Ascending aorta (tissue), 2 donors: ENCODE results near the gene PRDM13. TPM values are rescaled to one million over a fixed set of nuclear protein-coding genes. Genes with fewer than 3 reads are reported as not detected.

Experiments
- DNase-seq, 2 donors: peaks; one replicate each; pipeline ENCODE4 v3.0.0-alpha.2; 2019; ENCODE audit warnings: low spot score in 2 of 2
- H3K27ac ChIP-seq, 2 donors: fragments of 200-600 bp; sonication (generic); one replicate each; pipeline ENCODE4 v1.5.1; 2016 to 2017; ENCODE audit warnings: mild to moderate bottlenecking in 1 of 2
- H3K27me3 ChIP-seq: fragments of 200-600 bp; sonication (generic); one replicate; pipeline ENCODE4 v1.5.1; 2017
- H3K36me3 ChIP-seq, 2 donors: fragments of 200-600 bp; sonication (generic); one replicate each; pipeline ENCODE4 v1.5.1; 2016
- H3K4me1 ChIP-seq, 2 donors: fragments of 200-600 bp; sonication (generic); one replicate each; pipeline ENCODE4 v1.5.1; 2016 to 2017; ENCODE audit warnings: mild to moderate bottlenecking in 1 of 2
- H3K4me3 ChIP-seq, 2 donors: fragments of 200-600 bp; sonication (generic); one replicate each; pipeline ENCODE4 v1.5.1; 2016 to 2017; ENCODE audit warnings: mild to moderate bottlenecking in 1 of 2
- H3K9me3 ChIP-seq, 2 donors: fragments of 200-600 bp; sonication (generic); one replicate each; pipeline ENCODE4 v1.5.1; 2016
- CTCF ChIP-seq, 3 experiments: fragments of 200-600 bp in 2 of 3; fragments of 450-650 bp in 1 of 3; sonication (generic) in 2 of 3; IDR thresholded peaks; one replicate each; pipeline ENCODE4 v1.5.1; 2016 to 2019; ENCODE audit warnings: antibody characterized with exemption in 3 of 3, mild to moderate bottlenecking in 1 of 3, moderate library complexity in 1 of 3
- intact Hi-C: fragments of 100-400 bp; cut with DNase I; formaldehyde crosslinking; loops from one replicate; pipeline ENCODE4 v1.15.1; 2023
- total RNA-seq: library from RNA; depleted of rRNA; stranded (reverse); fragments of >200 nt; gene quantifications from one replicate; pipeline ENCODE4 v1.1.0, GENCODE V29; 2016

Gene PRDM13
- total RNA-seq, 1 donor from 2014 or later: not detected

GRCh38 chr6:99573980-99574617, 32.5 kb upstream of the PRDM13 start:
- intact Hi-C loops: no loop called here
- H3K9me3 ChIP-seq: no peaks in the 10 kb centered on the region
- no peaks in the 10 kb centered on the region for H3K4me1 ChIP-seq
- H3K4me3 ChIP-seq: no peak overlapping the region
- no peaks in the 10 kb centered on the region for H3K27me3 ChIP-seq
- H3K27ac ChIP-seq: no peak overlapping the region
- H3K36me3 ChIP-seq: no peaks in the 10 kb centered on the region
- DNase-seq: no peak
- TF ChIP-seq CTCF (IDR thresholded peaks at IDR 0.05): no peak

- Histone ChIP-seq H3K27ac (no peak overlapping the region), H3K27me3 (no peaks in the 10 kb centered on the region), H3K4me1 (no peaks in the 10 kb centered on the region), H3K36me3 (no peaks in the 10 kb centered on the region), H3K9me3 (no peaks in the 10 kb centered on the region), H3K4me3 (no peak overlapping the region)
- TF ChIP-seq CTCF (IDR thresholded peaks at IDR 0.05): no peak
- DNase-seq: no peak
- intact Hi-C loops: no loop called here
These were observed 30.9 kb upstream of the PRDM13 start for GRCh38 chr6:99575544-99576227.

GRCh38 chr6:99579781-99580180, 26.9 kb upstream of the PRDM13 start:
- H3K36me3 ChIP-seq: no peaks in the 10 kb centered on the region
- intact Hi-C loops: no loop called here
- no peak for TF ChIP-seq CTCF (IDR thresholded peaks at IDR 0.05)
- no peaks in the 10 kb centered on the region for H3K27me3 ChIP-seq
- H3K4me1 ChIP-seq: no peaks in the 10 kb centered on the region
- H3K27ac ChIP-seq: no peak overlapping the region
- no peak overlapping the region for H3K4me3 ChIP-seq
- no peak for DNase-seq
- H3K9me3 ChIP-seq: no peaks in the 10 kb centered on the region

- H3K36me3 ChIP-seq: no peaks in the 10 kb centered on the region
- intact Hi-C loops: loop anchor here (1.0 kb wide), 1 partner anchor 159 kb away; no protein-coding TSS in a partner anchor
- H3K27me3 ChIP-seq: peaks cover 23% of the 10 kb centered on the region
- peaks cover 2 to 14% of the 10 kb centered on the region in 2 donors for H3K4me1 ChIP-seq
- H3K4me3 ChIP-seq: no peak overlapping the region
- no peak for DNase-seq
- no peak for TF ChIP-seq CTCF (IDR thresholded peaks at IDR 0.05)
- H3K9me3 ChIP-seq: no peaks in the 10 kb centered on the region
- H3K27ac ChIP-seq: no peak overlapping the region
These were observed 18.8 kb upstream of the PRDM13 start for GRCh38 chr6:99587792-99588191.

- DNase-seq: peak in 1 of 2 donors; percentile 78
- peak in 2 of 3 experiments; percentile 20 to 55 for TF ChIP-seq CTCF (IDR thresholded peaks at IDR 0.05)
- no peaks in the 10 kb centered on the region for H3K36me3 ChIP-seq
- peaks cover 2 to 14% of the 10 kb centered on the region in 2 donors for H3K4me1 ChIP-seq
- H3K27me3 ChIP-seq: peaks cover 23% of the 10 kb centered on the region
- intact Hi-C loops: loop anchor here (1.0 kb wide), 1 partner anchor 158 kb away; no protein-coding TSS in a partner anchor
- no peak overlapping the region for H3K27ac ChIP-seq
- H3K9me3 ChIP-seq: no peaks in the 10 kb centered on the region
- peak overlapping the region; percentile 66 to 76 for H3K4me3 ChIP-seq
These were observed 17.9 kb upstream of the PRDM13 start for GRCh38 chr6:99588618-99589289.
